ENCODE measurements around the gene TMED9. TPM values are rescaled to one million over a fixed set of nuclear protein-coding genes. Genes with fewer than 3 reads are reported as not detected.

TMED9 gene
- total RNA-seq, 1 donor from 2014 or later, result 146 TPM

- Mint-ChIP-seq H3K36me3 (peaks cover 21% of the 10 kb centered on the region), H3K9me3 (no peaks in the 10 kb centered on the region), H3K27me3 (ENCODE audit: low read depth) (no peaks in the 10 kb centered on the region), H3K27ac (no peak overlapping the region), H3K4me1 (peaks cover 28% of the 10 kb centered on the region), H3K4me3 (no peak overlapping the region)
- no peak for DNase-seq (ENCODE audit: low spot score in 2 of 2, unreplicated experiment in 2 of 2)
- no peak for TF ChIP-seq CTCF (IDR thresholded peaks at IDR 0.05; ENCODE audit: unreplicated experiment)
Observed at GRCh38 chr5:177595991-177596774, 4.2 kb downstream of the TMED9 start.

- Mint-ChIP-seq H3K4me1 (peaks cover 32% of the 10 kb centered on the region), H3K9me3 (no peaks in the 10 kb centered on the region), H3K4me3 (no peak overlapping the region), H3K36me3 (peaks cover 21% of the 10 kb centered on the region), H3K27me3 (ENCODE audit: low read depth) (no peaks in the 10 kb centered on the region), H3K27ac (no peak overlapping the region)
- no peak for TF ChIP-seq CTCF (IDR thresholded peaks at IDR 0.05; ENCODE audit: unreplicated experiment)
- no peak for DNase-seq (ENCODE audit: low spot score in 2 of 2, unreplicated experiment in 2 of 2)
Observed at GRCh38 chr5:177596775-177597238, 4.8 kb downstream of the TMED9 start.

- H3K36me3 Mint-ChIP-seq, result peaks cover 21% of the 10 kb centered on the region
- no peak overlapping the region for H3K27ac Mint-ChIP-seq
- H3K4me3 Mint-ChIP-seq, result peak overlapping the region; percentile 70
- H3K4me1 Mint-ChIP-seq, result peaks cover 20% of the 10 kb centered on the region
- H3K27me3 Mint-ChIP-seq (ENCODE audit: low read depth), result no peaks in the 10 kb centered on the region
- no peak for DNase-seq (ENCODE audit: low spot score in 2 of 2, unreplicated experiment in 2 of 2)
- TF ChIP-seq CTCF (IDR thresholded peaks at IDR 0.05; ENCODE audit: unreplicated experiment), result no peak
- H3K9me3 Mint-ChIP-seq, result no peaks in the 10 kb centered on the region
Observed at GRCh38 chr5:177598477-177598876, 6.5 kb downstream of the TMED9 start.

- Mint-ChIP-seq H3K4me1 (peaks cover 18% of the 10 kb centered on the region), H3K27ac (peak within 1 kb of the TSS; percentile 96), H3K4me3 (peak within 1 kb of the TSS; percentile 88), H3K27me3 (ENCODE audit: low read depth) (no peaks in the 10 kb centered on the region), H3K9me3 (no peaks in the 10 kb centered on the region), H3K36me3 (peaks cover 15% of the 10 kb centered on the region)
- peak; percentile 84 to 92 for DNase-seq (ENCODE audit: low spot score in 2 of 2, unreplicated experiment in 2 of 2)
- TF ChIP-seq CTCF (IDR thresholded peaks at IDR 0.05; ENCODE audit: unreplicated experiment), result no peak
Observed at GRCh38 chr5:177599731-177600507, 7.9 kb downstream of the TMED9 start, which contains the start of gene B4GALT7. Gene B4GALT7, plus strand, starts transcription at chr5:177600132. Its CDS starts 79 bp downstream, at chr5:177600211.

- peak overlapping the region; percentile 88 for H3K4me3 Mint-ChIP-seq
- no peaks in the 10 kb centered on the region for H3K9me3 Mint-ChIP-seq
- H3K4me1 Mint-ChIP-seq, result peaks cover 18% of the 10 kb centered on the region
- H3K36me3 Mint-ChIP-seq, result peaks cover 15% of the 10 kb centered on the region
- no peaks in the 10 kb centered on the region for H3K27me3 Mint-ChIP-seq (ENCODE audit: low read depth)
- no peak for TF ChIP-seq CTCF (IDR thresholded peaks at IDR 0.05; ENCODE audit: unreplicated experiment)
- DNase-seq (ENCODE audit: low spot score in 2 of 2, unreplicated experiment in 2 of 2), result no peak
- H3K27ac Mint-ChIP-seq, result peak overlapping the region; percentile 96
Observed at GRCh38 chr5:177600508-177601018, 8.6 kb downstream of the TMED9 start.

Measured in mesothelial cell of epicardium (in vitro differentiated cells).